Adrenal gland (tissue), 5 donors: ENCODE results near the gene ENTR1.

Experiments used
- POLR2A ChIP-seq, 2 donors: fragments of 450-650 bp; IDR thresholded peaks; one replicate each; pipeline ENCODE4 v1.6.1; 2017; ENCODE audit warnings: antibody characterized with exemption in 2 of 2, mild to moderate bottlenecking in 2 of 2, moderate library complexity in 1 of 2
- TF ChIP-seq, protein P1 (sequence below), 6 experiments: fragments of 450-650 bp in 4 of 6; fragments of 200-600 bp in 2 of 6; sonication (generic) in 1 of 6; IDR thresholded peaks; 1 replicate in 5 of 6; 2 replicates in 1 of 6; pipeline versions ENCODE4 v1.5.1 to v1.8.0; 2016 to 2021; ENCODE audit warnings: antibody characterized with exemption in 6 of 6, mild to moderate bottlenecking in 2 of 6, moderate library complexity in 1 of 6
- donor health status: DM: no; HTN: no; CAD: no.

GRCh38 chr9:136421791-136422190, 11.4 kb upstream of the ENTR1 start:
- TF ChIP-seq POLR2A (IDR thresholded peaks at IDR 0.05), result no peak
- TF ChIP-seq, protein P1, sequence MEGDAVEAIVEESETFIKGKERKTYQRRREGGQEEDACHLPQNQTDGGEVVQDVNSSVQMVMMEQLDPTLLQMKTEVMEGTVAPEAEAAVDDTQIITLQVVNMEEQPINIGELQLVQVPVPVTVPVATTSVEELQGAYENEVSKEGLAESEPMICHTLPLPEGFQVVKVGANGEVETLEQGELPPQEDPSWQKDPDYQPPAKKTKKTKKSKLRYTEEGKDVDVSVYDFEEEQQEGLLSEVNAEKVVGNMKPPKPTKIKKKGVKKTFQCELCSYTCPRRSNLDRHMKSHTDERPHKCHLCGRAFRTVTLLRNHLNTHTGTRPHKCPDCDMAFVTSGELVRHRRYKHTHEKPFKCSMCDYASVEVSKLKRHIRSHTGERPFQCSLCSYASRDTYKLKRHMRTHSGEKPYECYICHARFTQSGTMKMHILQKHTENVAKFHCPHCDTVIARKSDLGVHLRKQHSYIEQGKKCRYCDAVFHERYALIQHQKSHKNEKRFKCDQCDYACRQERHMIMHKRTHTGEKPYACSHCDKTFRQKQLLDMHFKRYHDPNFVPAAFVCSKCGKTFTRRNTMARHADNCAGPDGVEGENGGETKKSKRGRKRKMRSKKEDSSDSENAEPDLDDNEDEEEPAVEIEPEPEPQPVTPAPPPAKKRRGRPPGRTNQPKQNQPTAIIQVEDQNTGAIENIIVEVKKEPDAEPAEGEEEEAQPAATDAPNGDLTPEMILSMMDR (IDR thresholded peaks at IDR 0.05), result no peak
